Measurements from ENCODE around the gene SS18L1.

Gene SS18L1

DNA sequence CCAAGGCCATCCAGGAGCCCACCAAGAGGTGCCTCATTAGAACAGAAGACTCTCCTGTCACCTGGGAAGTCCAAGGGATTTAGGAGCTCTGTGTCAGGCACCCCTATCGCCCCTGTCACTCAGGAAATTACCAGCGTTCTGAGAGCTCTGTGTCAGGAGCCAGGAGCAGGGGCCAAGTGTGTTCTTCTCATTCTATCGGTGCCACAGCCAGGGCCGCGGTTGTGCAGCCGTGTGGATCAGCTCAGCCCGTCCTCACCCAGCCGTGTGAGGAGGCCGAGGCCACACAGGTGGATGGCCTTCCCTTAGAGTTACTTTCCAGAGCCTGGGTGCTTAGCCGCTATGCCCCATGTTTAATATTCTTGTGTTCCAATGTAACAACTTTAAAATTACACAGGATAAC is 49.1 kb downstream of the SS18L1 start:
- no peak for ATAC-seq
- no peak overlapping the region for H3K4me3 Mint-ChIP-seq
- no peaks in the 10 kb centered on the region for H3K27me3 Mint-ChIP-seq
- H3K9me3 Mint-ChIP-seq = no peaks in the 10 kb centered on the region
- peaks cover 25% of the 10 kb centered on the region for H3K36me3 Mint-ChIP-seq (ENCODE audit: low read depth)
- peaks cover 3% of the 10 kb centered on the region for H3K4me1 Mint-ChIP-seq
- DNase-seq = no peak
- H3K27ac Mint-ChIP-seq = no peak overlapping the region

DNA sequence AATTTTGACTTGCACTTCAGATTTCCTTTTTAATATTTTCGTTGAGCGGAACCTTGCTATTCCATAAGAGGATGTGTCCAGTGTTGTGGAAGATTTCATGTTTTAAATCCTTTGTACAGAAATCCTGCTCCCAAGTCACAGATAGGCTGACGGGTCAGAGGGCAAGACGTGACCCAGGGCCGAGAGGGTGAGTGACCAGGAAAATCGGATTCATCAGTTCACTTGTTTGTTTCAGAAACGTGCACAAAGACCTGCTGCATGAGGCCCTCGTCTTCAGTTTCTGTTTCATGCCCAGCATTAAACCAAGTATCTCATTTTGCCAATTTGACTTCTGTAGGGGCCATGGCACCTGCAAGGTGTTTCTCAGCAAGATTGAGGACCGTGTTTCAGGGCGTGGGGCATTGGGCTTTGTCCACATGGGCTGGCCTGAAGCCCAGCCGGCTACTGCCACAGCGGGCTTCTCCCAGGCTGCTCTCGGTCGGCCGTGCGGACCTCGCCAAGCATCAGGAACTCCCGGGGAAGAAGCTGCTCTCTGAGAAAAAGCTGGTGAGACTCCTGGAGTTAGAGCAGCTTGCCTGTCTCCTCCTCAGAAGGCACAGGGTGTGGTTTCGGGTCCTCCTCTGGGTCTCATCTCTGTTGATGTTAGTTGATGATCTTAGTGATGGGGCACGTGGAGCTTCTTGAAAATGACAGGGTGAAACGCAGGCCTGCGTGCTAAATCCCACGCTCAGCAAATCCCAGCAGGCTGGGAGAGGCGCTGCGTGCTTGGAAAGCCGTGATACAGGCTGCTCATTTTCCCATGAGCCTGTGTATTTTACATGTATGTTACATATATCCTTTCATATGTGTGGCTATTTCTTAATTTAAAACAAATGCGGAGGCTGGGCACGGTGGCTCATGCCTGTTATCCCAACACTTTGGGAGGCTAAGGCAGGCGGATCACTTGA is 49.8 kb downstream of the SS18L1 start:
- no peaks in the 10 kb centered on the region for H3K9me3 Mint-ChIP-seq
- peaks cover 28% of the 10 kb centered on the region for H3K36me3 Mint-ChIP-seq (ENCODE audit: low read depth)
- peaks cover 2% of the 10 kb centered on the region for H3K4me1 Mint-ChIP-seq
- DNase-seq (no peak), ATAC-seq (no peak)
- H3K4me3 Mint-ChIP-seq = no peak overlapping the region
- H3K27ac Mint-ChIP-seq = no peak overlapping the region
- no peaks in the 10 kb centered on the region for H3K27me3 Mint-ChIP-seq

DNA sequence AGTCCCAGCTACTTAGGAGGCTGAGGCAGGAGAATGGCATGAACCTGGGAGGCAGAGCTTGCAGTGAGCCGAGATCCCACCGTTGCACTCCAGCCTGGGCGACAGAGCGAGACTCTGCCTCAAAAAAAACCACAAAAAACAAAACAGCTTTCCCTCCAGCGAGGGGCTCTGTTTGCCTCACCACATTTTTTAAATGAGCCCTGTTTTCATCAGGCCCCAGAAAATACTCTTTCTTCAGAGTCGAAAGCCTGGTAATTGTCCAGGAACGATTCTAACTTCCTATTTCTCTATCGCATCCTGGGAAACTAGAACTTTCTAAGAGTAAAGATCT is 51.5 kb downstream of the SS18L1 start:
- Mint-ChIP-seq H3K27me3 (no peaks in the 10 kb centered on the region), H3K27ac (no peak overlapping the region), H3K9me3 (no peaks in the 10 kb centered on the region), H3K36me3 (ENCODE audit: low read depth) (peaks cover 37% of the 10 kb centered on the region), H3K4me1 (no peaks in the 10 kb centered on the region), H3K4me3 (no peak overlapping the region)
- DNase-seq = no peak
- ATAC-seq = no peak

DNA sequence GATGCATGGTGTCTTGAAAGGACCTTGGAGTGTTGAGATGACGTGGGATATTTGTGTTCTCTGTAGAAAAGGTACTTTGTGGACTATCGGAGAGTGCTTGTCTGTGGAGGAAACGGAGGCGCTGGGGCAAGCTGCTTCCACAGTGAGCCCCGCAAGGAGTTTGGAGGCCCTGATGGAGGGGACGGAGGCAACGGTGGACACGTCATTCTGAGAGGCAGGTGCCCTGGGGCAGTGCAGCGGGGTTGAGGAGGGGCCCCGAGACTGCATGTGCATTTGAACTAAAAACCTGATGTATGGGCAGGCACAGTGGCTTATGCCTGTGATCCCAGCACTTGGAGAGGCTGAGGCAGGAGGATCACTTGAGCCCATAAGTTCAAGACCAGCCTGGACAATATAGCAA is 52.2 kb downstream of the SS18L1 start:
- no peaks in the 10 kb centered on the region for H3K9me3 Mint-ChIP-seq
- no peak overlapping the region for H3K4me3 Mint-ChIP-seq
- no peak overlapping the region for H3K27ac Mint-ChIP-seq
- H3K27me3 Mint-ChIP-seq = no peaks in the 10 kb centered on the region
- ATAC-seq (no peak), DNase-seq (no peak)
- no peaks in the 10 kb centered on the region for H3K4me1 Mint-ChIP-seq
- H3K36me3 Mint-ChIP-seq (ENCODE audit: low read depth) = peaks cover 38% of the 10 kb centered on the region

DNA sequence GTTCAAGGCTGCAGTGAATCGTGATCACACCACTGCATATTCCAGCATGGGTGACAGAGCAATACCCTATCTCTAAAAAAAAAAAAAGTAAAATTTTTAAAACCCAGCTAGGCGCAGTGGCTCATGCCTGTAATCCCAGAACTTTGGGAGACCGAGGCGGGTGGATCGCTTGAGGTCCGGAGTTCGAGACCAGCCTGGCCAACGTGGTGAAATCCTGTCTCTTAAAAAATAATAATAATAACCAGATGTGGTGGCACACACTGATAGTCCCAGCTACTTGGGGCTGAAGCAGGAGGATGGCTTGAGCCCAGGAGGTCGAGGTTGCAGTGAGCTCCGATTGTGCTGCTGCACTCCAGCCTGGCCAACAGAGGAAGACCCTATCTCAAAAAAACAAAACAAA is 52.7 kb downstream of the SS18L1 start:
- Mint-ChIP-seq H3K4me3 (no peak overlapping the region), H3K4me1 (no peaks in the 10 kb centered on the region), H3K27ac (no peak overlapping the region), H3K27me3 (no peaks in the 10 kb centered on the region), H3K36me3 (ENCODE audit: low read depth) (peaks cover 38% of the 10 kb centered on the region), H3K9me3 (no peaks in the 10 kb centered on the region)
- ATAC-seq (no peak), DNase-seq (no peak)

DNA sequence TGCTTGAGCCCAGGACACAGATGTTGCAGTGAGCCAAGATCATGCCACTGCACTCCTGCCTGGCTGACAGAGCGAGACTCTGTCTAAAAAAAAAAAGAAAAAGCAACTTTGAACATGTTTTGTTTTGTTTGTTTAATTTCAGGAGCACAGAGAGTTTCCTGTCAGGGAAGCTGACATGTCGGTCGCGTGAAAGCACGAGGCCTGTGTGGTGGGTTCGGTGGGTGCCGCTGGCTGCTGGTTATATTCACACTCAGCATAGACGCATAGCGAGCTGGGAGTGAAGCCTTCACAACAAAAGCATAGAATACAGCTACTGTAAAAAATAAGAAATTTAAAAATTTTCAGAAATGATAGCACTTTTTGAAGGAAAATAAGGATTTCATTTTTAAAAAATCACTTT is 53.7 kb downstream of the SS18L1 start:
- no peak overlapping the region for H3K27ac Mint-ChIP-seq
- DNase-seq (no peak), ATAC-seq (no peak)
- no peak overlapping the region for H3K4me3 Mint-ChIP-seq
- no peaks in the 10 kb centered on the region for H3K27me3 Mint-ChIP-seq
- no peaks in the 10 kb centered on the region for H3K4me1 Mint-ChIP-seq
- H3K36me3 Mint-ChIP-seq (ENCODE audit: low read depth) = peaks cover 43% of the 10 kb centered on the region
- no peaks in the 10 kb centered on the region for H3K9me3 Mint-ChIP-seq

DNA sequence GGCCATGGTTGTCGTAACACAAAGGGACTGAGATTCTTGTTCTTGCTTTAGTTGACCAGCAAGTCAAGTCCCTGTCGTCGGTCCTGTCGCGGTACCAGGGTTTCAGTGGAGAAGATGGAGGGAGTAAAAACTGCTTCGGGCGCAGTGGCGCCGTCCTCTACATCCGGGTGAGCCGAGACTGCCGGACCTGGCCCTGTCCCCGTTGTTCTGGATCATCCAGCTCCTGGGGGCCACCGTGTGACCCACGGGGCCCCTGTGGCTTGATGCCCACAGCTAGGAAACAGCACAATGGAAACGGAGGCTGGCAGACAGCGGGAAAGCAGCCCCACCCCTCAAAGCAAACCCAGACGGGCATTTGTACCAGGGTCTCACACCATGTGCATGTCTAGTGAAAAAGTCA is 54.2 kb downstream of the SS18L1 start:
- Mint-ChIP-seq H3K36me3 (ENCODE audit: low read depth) (peaks cover 43% of the 10 kb centered on the region), H3K27ac (no peak overlapping the region), H3K4me3 (no peak overlapping the region), H3K9me3 (no peaks in the 10 kb centered on the region), H3K4me1 (no peaks in the 10 kb centered on the region), H3K27me3 (no peaks in the 10 kb centered on the region)
- DNase-seq = no peak
- ATAC-seq = no peak

DNA sequence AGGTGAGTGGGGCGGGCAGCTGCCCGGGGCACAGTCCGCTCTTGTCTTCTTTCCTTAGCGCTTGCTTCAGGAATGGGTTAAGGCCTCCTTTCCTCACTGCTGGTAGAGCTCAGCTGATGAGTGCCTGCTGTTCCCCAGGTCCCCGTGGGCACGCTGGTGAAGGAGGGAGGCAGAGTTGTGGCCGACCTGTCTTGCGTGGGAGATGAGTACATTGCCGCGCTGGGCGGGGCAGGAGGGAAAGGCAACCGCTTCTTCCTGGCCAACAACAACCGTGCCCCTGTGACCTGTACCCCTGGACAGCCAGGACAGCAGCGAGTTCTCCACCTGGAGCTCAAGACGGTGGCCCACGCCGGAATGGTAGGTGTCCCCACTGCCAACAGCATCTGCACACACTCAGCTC is 54.9 kb downstream of the SS18L1 start:
- H3K27ac Mint-ChIP-seq = no peak overlapping the region
- H3K4me1 Mint-ChIP-seq = peaks cover 2% of the 10 kb centered on the region

DNA sequence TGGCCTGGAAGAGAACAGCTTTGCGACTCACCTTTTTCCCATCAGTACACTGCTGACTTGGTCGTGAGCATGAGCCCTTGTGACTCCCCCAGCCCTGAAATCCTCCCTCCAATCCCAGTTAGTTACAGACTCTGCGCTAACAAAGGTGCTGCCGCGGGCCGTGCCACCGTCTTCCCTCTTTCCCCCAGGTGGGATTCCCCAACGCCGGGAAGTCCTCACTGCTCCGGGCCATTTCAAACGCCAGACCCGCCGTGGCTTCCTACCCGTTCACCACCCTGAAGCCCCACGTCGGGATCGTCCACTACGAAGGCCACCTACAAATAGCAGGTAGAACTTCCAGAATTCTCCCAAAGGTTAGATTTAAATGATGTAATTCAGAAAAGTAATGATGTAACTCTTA is 55.4 kb downstream of the SS18L1 start:
- Mint-ChIP-seq H3K4me1 (peaks cover 2% of the 10 kb centered on the region), H3K27ac (no peak overlapping the region), H3K4me3 (no peak overlapping the region), H3K36me3 (ENCODE audit: low read depth) (peaks cover 43% of the 10 kb centered on the region), H3K27me3 (no peaks in the 10 kb centered on the region), H3K9me3 (no peaks in the 10 kb centered on the region)
- no peak for ATAC-seq
- DNase-seq = no peak

More for the DNA sequence above, 54.9 kb downstream of the SS18L1 start:
- Mint-ChIP-seq H3K9me3 (no peaks in the 10 kb centered on the region), H3K4me3 (no peak overlapping the region), H3K27me3 (no peaks in the 10 kb centered on the region), H3K36me3 (ENCODE audit: low read depth) (peaks cover 45% of the 10 kb centered on the region)
- no peak for DNase-seq
- no peak for ATAC-seq

DNA sequence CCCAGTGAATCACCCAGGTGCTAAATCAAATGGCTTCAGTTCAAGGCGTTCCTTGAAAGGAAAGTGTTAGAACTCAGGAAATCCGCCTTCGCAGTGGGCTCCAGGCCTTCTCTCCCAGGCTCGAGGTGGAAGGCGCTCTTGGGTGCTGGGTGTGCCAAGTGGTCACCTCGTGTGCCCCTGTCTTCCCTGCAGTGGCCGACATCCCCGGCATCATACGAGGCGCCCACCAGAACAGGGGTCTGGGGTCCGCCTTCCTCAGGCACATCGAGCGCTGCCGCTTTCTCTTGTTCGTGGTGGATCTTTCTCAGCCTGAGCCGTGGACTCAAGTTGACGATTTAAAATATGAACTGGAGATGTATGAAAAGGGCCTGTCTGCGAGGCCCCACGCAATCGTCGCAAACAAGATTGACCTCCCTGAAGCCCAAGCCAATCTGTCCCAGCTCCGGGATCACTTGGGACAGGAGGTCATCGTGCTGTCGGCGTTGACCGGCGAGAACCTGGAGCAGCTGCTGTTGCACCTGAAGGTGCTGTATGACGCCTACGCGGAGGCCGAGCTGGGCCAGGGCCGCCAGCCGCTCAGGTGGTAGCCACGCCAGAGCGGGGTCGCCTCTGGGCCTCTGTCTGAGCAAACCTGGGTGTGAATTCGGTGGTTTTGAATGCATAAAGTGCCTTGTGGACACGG is 57.1 kb downstream of the SS18L1 start:
- ATAC-seq = no peak
- Mint-ChIP-seq H3K4me1 (peaks cover 2% of the 10 kb centered on the region), H3K27me3 (no peaks in the 10 kb centered on the region), H3K9me3 (no peaks in the 10 kb centered on the region), H3K27ac (no peak overlapping the region), H3K36me3 (ENCODE audit: low read depth) (peaks cover 37% of the 10 kb centered on the region), H3K4me3 (no peak overlapping the region)
- no peak for DNase-seq

DNA sequence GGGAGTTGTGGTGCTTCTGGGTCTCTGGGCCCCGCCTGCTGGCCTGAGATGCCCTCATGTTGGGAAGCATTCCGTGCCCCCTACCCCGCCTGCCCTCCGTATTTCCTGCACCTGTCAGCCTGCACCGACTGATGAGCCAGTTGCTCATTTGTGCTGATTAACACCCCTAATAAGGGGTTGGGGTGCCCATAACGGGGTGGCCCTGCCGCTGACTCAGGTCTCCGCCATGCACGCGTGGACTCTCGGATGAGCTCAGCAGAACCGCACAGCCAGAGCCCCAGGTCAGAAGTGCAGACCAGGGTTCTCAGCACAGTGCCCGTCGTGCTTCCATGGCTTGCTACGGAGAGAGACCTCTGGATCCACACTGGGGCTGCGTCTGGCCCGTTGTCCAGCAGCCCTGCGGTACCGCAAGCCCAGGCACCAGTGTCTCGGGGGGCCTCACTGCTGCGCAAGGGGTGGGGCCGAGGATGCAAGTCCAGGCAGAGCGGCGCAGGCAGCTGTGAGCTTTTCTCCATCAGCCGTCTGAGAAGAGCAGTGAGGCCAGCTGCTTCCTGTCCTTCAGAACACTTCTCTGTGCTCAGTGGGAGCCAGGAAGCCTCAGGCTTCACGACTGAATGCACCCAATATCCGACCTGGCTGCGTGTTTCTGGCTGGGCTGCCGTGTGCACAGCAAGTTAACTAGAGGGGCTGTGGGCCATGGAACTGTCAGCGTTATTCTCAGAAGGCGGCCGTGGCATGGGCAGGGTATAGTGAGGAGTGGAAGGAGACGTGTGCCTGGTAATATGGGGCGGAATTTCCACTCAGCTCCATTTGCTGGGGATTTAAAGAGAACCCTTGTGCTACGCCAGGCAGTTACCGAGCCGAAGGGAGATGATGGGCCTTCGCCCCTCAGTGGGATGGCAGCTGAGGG is 57.9 kb downstream of the SS18L1 start:
- Mint-ChIP-seq H3K27me3 (no peaks in the 10 kb centered on the region), H3K4me1 (peaks cover 2% of the 10 kb centered on the region), H3K9me3 (no peaks in the 10 kb centered on the region), H3K4me3 (no peak overlapping the region), H3K27ac (no peak overlapping the region), H3K36me3 (ENCODE audit: low read depth) (peaks cover 32% of the 10 kb centered on the region)
- ATAC-seq (peak; percentile 24), DNase-seq (no peak)

DNA sequence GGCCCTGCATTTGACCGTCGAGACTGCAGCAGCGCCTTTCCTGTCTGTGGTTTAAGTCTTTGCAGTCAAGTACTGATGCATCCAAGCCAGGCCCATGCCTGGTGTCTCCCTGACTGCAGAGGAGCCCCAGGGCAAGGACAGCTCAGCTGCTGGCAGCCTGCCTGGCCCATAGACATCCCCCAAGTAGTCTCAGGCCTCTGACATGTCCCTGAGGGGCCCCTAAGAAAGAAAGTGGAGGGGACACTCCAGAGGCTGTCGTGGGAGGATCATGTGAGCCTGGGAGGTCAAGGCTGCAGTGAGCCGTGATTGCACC is 58.5 kb downstream of the SS18L1 start:
- Mint-ChIP-seq H3K27ac (no peak overlapping the region), H3K4me1 (peaks cover 2% of the 10 kb centered on the region), H3K36me3 (ENCODE audit: low read depth) (peaks cover 32% of the 10 kb centered on the region), H3K4me3 (no peak overlapping the region), H3K27me3 (no peaks in the 10 kb centered on the region), H3K9me3 (no peaks in the 10 kb centered on the region)
- no peak for DNase-seq
- ATAC-seq = no peak

DNA sequence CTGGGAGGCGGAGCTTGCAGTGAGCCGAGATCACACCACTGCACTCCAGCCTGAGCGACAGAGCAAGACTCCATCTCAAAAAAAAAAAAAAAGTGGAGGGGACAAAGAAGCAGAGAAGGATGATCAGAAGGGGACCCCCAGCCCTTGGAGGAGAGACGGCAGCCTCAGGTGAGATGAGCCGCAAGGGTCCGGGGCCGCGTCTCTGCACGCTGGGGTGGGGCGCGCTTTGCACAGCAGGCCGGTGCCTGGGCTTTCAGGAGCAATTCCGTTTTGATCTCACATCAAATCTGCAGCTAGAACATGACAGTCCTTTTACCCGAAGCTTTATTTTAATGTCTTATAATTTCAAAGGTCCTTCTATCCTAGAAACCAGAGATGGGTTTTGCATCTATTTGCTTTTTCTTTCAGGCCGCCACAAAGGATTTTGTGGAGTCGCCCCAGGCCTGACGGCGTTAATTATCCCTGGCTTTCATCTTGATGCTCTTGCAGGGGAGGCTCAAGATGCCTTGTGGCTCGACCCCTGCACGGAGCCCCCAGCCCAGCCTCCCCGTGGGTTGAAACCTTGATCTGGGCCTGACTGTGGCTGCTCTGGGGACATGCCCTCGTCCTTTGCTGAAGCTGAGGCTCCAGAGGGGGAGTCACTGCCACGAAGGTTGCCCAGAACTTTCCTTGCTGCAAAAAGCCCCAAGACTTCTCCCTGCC is 59.3 kb downstream of the SS18L1 start:
- no peak for ATAC-seq

DNA sequence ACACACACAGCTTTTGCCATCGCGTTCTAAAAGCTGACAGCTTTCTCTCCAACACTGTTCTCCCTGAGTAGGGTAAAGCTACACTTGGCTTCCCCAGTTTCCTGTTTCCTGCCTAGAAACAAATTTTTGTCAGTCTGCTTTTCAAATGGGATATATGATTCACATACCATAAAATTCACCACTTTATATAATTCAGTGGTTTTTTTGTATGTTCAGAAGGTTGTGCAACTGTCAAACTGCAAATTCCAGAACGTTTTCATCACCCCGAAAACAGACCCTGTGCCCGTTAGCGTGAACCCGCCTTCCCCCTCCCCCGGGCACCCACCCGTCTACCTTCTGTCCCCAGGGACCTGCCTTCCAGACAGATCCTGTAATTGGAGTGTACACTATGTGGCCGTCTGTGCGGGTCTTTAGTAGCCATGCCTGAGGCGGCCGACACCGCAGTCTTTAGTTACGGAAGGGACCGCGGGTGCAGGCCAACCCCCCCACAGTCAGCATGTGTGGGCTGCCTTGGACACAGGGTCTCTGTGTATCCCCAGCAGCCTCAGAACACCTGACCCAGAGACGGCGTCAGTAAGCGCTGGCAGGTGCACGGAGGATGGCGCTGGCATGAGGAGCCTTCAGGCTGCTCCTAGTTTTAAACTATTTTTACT is 59.9 kb downstream of the SS18L1 start:
- H3K4me1 Mint-ChIP-seq = peaks cover 2% of the 10 kb centered on the region
- no peaks in the 10 kb centered on the region for H3K27me3 Mint-ChIP-seq
- no peak for ATAC-seq
- H3K9me3 Mint-ChIP-seq = no peaks in the 10 kb centered on the region
- no peak overlapping the region for H3K4me3 Mint-ChIP-seq
- no peak for DNase-seq
- no peak overlapping the region for H3K27ac Mint-ChIP-seq
- H3K36me3 Mint-ChIP-seq (ENCODE audit: low read depth) = peaks cover 28% of the 10 kb centered on the region

More for the DNA sequence above, 59.3 kb downstream of the SS18L1 start:
- Mint-ChIP-seq H3K27ac (no peak overlapping the region), H3K9me3 (no peaks in the 10 kb centered on the region), H3K4me1 (peaks cover 2% of the 10 kb centered on the region), H3K4me3 (no peak overlapping the region), H3K27me3 (no peaks in the 10 kb centered on the region), H3K36me3 (ENCODE audit: low read depth) (peaks cover 32% of the 10 kb centered on the region)
- DNase-seq = no peak
